Heart left ventricle (tissue), 16 donors: Measurements from ENCODE around the gene STARD6. TPM values are rescaled to one million over a fixed set of nuclear protein-coding genes. Genes with fewer than 3 reads are reported as not detected.
A peak's percentile ranks its signal among the peaks of the same experiment; 100 is the strongest.

Source experiments
- ATAC-seq, 4 donors: fragments of 200-7000 bp; cut with Tn5 transposase; one replicate each; pipeline ENCODE4 v1.9.1; 2020 to 2022; ENCODE audit warnings: moderate library complexity in 4 of 4, mild to moderate bottlenecking in 3 of 4, moderate number of reproducible peaks in 1 of 4
- DNase-seq, 5 donors: peaks; one replicate each; pipeline ENCODE4 v3.0.0-alpha.2; 2020
- H3K27ac ChIP-seq, 12 donors: fragments of 200-600 bp; sonication (generic) in 4 of 12; one replicate each; pipeline versions ENCODE4 v1.5.0 to v1.8.0; 2016 to 2022; ENCODE audit warnings: mild to moderate bottlenecking in 2 of 12
- H3K27me3 ChIP-seq, 9 donors: fragments of 200-600 bp; sonication (generic) in 2 of 9; one replicate each; pipeline versions ENCODE4 v1.5.1 to v1.8.0; 2016 to 2022; ENCODE audit warnings: mild to moderate bottlenecking in 3 of 9
- H3K36me3 ChIP-seq, 9 donors: fragments of 200-600 bp; sonication (generic) in 2 of 9; one replicate each; pipeline versions ENCODE4 v1.5.0 to v1.8.0; 2018 to 2022; ENCODE audit warnings: mild to moderate bottlenecking in 2 of 9
- H3K4me1 ChIP-seq, 12 donors: fragments of 200-600 bp; sonication (generic) in 4 of 12; one replicate each; pipeline versions ENCODE4 v1.5.0 to v1.8.0; 2016 to 2022; ENCODE audit warnings: mild to moderate bottlenecking in 3 of 12
- H3K4me3 ChIP-seq, 12 donors: fragments of 200-600 bp; sonication (generic) in 4 of 12; one replicate each; pipeline versions ENCODE4 v1.5.0 to v1.8.0; 2017 to 2022; ENCODE audit warnings: mild to moderate bottlenecking in 9 of 12, moderate library complexity in 4 of 12
- H3K9me3 ChIP-seq, 12 donors: fragments of 200-600 bp; sonication (generic) in 4 of 12; one replicate each; pipeline versions ENCODE4 v1.5.0 to v1.8.0; 2016 to 2022; ENCODE audit warnings: mild to moderate bottlenecking in 1 of 12
- CTCF ChIP-seq, 12 donors: fragments of 200-600 bp; sonication (generic) in 4 of 12; IDR thresholded peaks; one replicate each; pipeline versions ENCODE4 v1.5.0 to v1.8.0; 2018 to 2022; ENCODE audit warnings: antibody characterized with exemption in 12 of 12, mild to moderate bottlenecking in 5 of 12
- POLR2A ChIP-seq, 2 donors: fragments of 450-650 bp; IDR thresholded peaks; one replicate each; pipeline ENCODE4 v1.6.1; 2017; ENCODE audit warnings: antibody characterized with exemption in 2 of 2, mild to moderate bottlenecking in 2 of 2, moderate library complexity in 2 of 2
- WGBS, 4 donors: extraction: QIAGEN DNeasy Blood & Tissue Kit in 2 of 4; methylation state at CpG; one replicate each; pipeline versions ENCODE4 v1.1.5 to v1.1.7; 2013 to 2018; 5-methylcytosine and 5-hydroxymethylcytosine counted together
- intact Hi-C, 10 donors: fragments of 100-400 bp; cut with DNase I; formaldehyde crosslinking; loops; one replicate each; pipeline versions ENCODE4 v1.11.1 to v1.14.2; 2022
- polyA plus RNA-seq, 2 donors: library from polyadenylated mRNA; stranded (reverse); fragments of 200-250 nt; gene quantifications; one replicate each; pipeline ENCODE4 v1.2.3, GENCODE V29; 2013
- total RNA-seq, 9 donors: library from RNA; depleted of rRNA in 2 of 9; stranded (reverse); fragments of >200 nt in 2 of 9; fragmentation: NEBNext Ultra II Directional in 3 of 9; extraction: Animal tissue kit (Norgen Biotek cat#: 25700) in 3 of 9; gene quantifications; one replicate each; pipeline versions ENCODE4 v1.1.0 to v1.2.4, GENCODE V29; 2016 to 2023
- donor health status: ischemic (EF 13 %, LVEDD 7.1; RV severe dilation, severe dysfunction).
- donor health status: healthy with polysubstance abuse.
- donor health status: DM: no; HTN: yes; CAD: no.
- donor health status: DM: no; HTN: no; CAD: no.
- donor health status: ischemic (EF 25% LVEDD 6.9; RV normal size, moderate dysfunction).
- donor health status: ischemic (EF 25% LVEDD 5.7; RV mildly dilated, moderate dysfunction).
- donor health status: healthy.
- donor health status: DM: yes; HTN: yes; CAD: no.
- donor health status: ischemic (EF 35%, LVEDD 5.7; RV mildly dilated, moderate dysfunction).
- donor health status: nonischemic (EF 11% LVEDD 7.7; RV severe dilation, severe dysfunction).
- donor health status: DM: yes; HTN: yes; CAD: no.
- donor health status: PGD.
- donor health status: ischemic (EF 29% LVEDD 5.4; RV normal size, mild dysfunction).
- donor health status: nonischemic (EF 23%, LVEDD 6.1; RV moderate dilation, normal function).

Gene STARD6
- total and polyA plus RNA-seq, 11 donors, result not detected

- TF ChIP-seq CTCF (IDR thresholded peaks at IDR 0.05) (no peak), POLR2A (IDR thresholded peaks at IDR 0.05) (no peak)
- DNase-seq, result no peak
- WGBS, 4 donors, result 96 to 98% (median 96%) methylated on average over 4 of the region's 4 CpGs
- intact Hi-C loops, result no loop called here
- Histone ChIP-seq H3K4me3 (no peak overlapping the region), H3K4me1 (no peaks in the 10 kb centered on the region), H3K36me3 (peaks cover 0 to 59% (median 38%) of the 10 kb centered on the region in 9 donors), H3K27ac (no peak overlapping the region), H3K9me3 (peaks cover 0 to 17% (median 0%) of the 10 kb centered on the region in 12 donors), H3K27me3 (no peaks in the 10 kb centered on the region)
- no peak for ATAC-seq
Measured at GRCh38 chr18:54294274-54294673, 63.4 kb downstream of the STARD6 start.

- TF ChIP-seq POLR2A (IDR thresholded peaks at IDR 0.05) (no peak), CTCF (IDR thresholded peaks at IDR 0.05) (no peak)
- 54 to 71% (median 59%) methylated on average over 8 of the region's 8 CpGs for WGBS, 4 donors
- Histone ChIP-seq H3K4me1 (peaks cover 0 to 8% (median 0%) of the 10 kb centered on the region in 12 donors), H3K4me3 (no peak overlapping the region), H3K27ac (peak overlapping the region in 2 of 12 donors; percentile 3 to 22), H3K9me3 (peaks cover 0 to 9% (median 0%) of the 10 kb centered on the region in 12 donors), H3K36me3 (peaks cover 0 to 95% (median 71%) of the 10 kb centered on the region in 9 donors), H3K27me3 (no peaks in the 10 kb centered on the region)
- DNase-seq (peak in 4 of 5 donors; percentile 20 to 67 (median 44)), ATAC-seq (peak; percentile 80 to 98 (median 96))
- intact Hi-C loops, result no loop called here
Measured at GRCh38 chr18:54284981-54285785, 72.5 kb downstream of the STARD6 start.

- no peak for ATAC-seq
Measured at GRCh38 chr18:54284535-54284934, 73.1 kb downstream of the STARD6 start.

More at GRCh38 chr18:54284535-54284934, 73.1 kb downstream of the STARD6 start:
- Histone ChIP-seq H3K4me3 (no peak overlapping the region), H3K9me3 (peaks cover 0 to 6% (median 0%) of the 10 kb centered on the region in 12 donors), H3K4me1 (peaks cover 0 to 8% (median 0%) of the 10 kb centered on the region in 12 donors), H3K36me3 (peaks cover 0 to 95% (median 73%) of the 10 kb centered on the region in 9 donors), H3K27ac (peak overlapping the region in 1 of 12 donors; percentile 3), H3K27me3 (no peaks in the 10 kb centered on the region)
- intact Hi-C loops, result no loop called here
- DNase-seq, result no peak
- TF ChIP-seq POLR2A (IDR thresholded peaks at IDR 0.05) (no peak), CTCF (IDR thresholded peaks at IDR 0.05) (no peak)
- 94 to 97% (median 97%) methylated on average over 3 of the region's 3 CpGs for WGBS, 4 donors
